PFSK-1 (cell line): Measurements from ENCODE around the gene CD300A.

Source experiments
- FOXP2 ChIP-seq: optimal IDR thresholded peaks from 2 replicates; pipeline ENCODE3; 2011; ENCODE audit warnings: borderline replicate concordance, control low read depth, inconsistent platforms; ENCODE audit not compliant: insufficient read depth; ENCODE audit errors: extremely low read length, extremely low read depth
- POLR2AphosphoS5 ChIP-seq: IDR thresholded peaks from 2 replicates; pipeline ENCODE4 v1.6.1; 2012; ENCODE audit warnings: low read depth, mild to moderate bottlenecking, control low read depth, low read length, moderate library complexity
- SIN3A ChIP-seq: IDR thresholded peaks from 2 replicates; pipeline ENCODE4 v1.6.1; 2012; ENCODE audit warnings: mild to moderate bottlenecking, low read length, moderate library complexity, borderline replicate concordance; ENCODE audit not compliant: insufficient read depth
- TAF1 ChIP-seq: IDR thresholded peaks from 2 replicates; pipeline ENCODE4 v1.6.1; 2012; ENCODE audit warnings: low read length, control low read depth, borderline replicate concordance; ENCODE audit not compliant: insufficient read depth

DNA sequence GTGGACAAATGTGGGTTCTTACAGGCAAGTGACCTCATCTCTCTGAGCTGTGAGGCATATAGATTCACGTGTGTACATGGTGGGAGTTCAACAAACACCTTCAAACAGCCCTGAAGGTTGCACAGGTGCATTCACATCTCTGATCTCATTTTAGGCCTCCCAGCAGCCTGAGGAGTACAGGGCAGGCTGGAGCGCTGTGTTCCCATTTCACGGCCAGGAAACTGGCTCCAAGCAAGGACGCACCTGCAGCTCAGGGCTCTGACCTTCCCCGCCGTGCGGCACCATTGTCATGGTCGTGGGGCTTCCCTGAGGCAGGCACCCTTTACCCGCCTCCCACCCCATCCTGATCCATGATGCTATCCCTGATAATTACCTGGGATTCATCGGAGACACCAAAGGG lies 4.8 kb upstream of the CD300A start:
- TF ChIP-seq POLR2AphosphoS5, result no peak
- TF ChIP-seq SIN3A, result no peak
- TF ChIP-seq TAF1, result no peak
- no peak for TF ChIP-seq FOXP2
